HEK293 (cell line): ENCODE results near the gene PSMD9.

Experiments
- CTCF ChIP-seq: fragments of 450-650 bp; formaldehyde crosslinking; IDR thresholded peaks from 2 replicates; pipeline ENCODE4 v1.5.1; 2016; ENCODE audit warnings: missing biosample characterization, missing genetic modification characterization
- YY1 ChIP-seq: fragments of 450-650 bp; formaldehyde crosslinking; IDR thresholded peaks from 2 replicates; pipeline ENCODE4 v1.5.1; 2018; ENCODE audit warnings: missing biosample characterization, missing genetic modification characterization
- ZBTB7A ChIP-seq: fragments of 450-650 bp; formaldehyde crosslinking; IDR thresholded peaks from 2 replicates; pipeline ENCODE4 v1.5.1; 2016; ENCODE audit warnings: low read depth, missing biosample characterization, missing genetic modification characterization
- ZNF133 ChIP-seq: fragments of 450-650 bp; formaldehyde crosslinking; IDR thresholded peaks from 2 replicates; pipeline ENCODE4 v1.5.1; 2016; ENCODE audit warnings: missing biosample characterization, missing genetic modification characterization
- ZNF174 ChIP-seq: fragments of 450-650 bp; formaldehyde crosslinking; IDR thresholded peaks from 2 replicates; pipeline ENCODE4 v1.5.0; 2017; ENCODE audit warnings: missing biosample characterization, mild to moderate bottlenecking, missing genetic modification characterization
- ZNF324 ChIP-seq: fragments of 450-650 bp; formaldehyde crosslinking; IDR thresholded peaks from 2 replicates; pipeline ENCODE4 v1.5.1; 2016; ENCODE audit warnings: missing biosample characterization, missing genetic modification characterization
- ZNF560 ChIP-seq: fragments of 450-650 bp; formaldehyde crosslinking; IDR thresholded peaks from 2 replicates; pipeline ENCODE4 v1.5.1; 2017; ENCODE audit warnings: missing biosample characterization, missing genetic modification characterization, borderline replicate concordance
- ZNF654 ChIP-seq: fragments of 450-650 bp; formaldehyde crosslinking; IDR thresholded peaks from 2 replicates; pipeline ENCODE4 v1.5.1; 2016; ENCODE audit warnings: low read depth, missing biosample characterization, missing genetic modification characterization

- TF ChIP-seq ZNF133 (tag by site-specific recombination) (no peak), ZNF174 (tag by site-specific recombination) (no peak), CTCF (tag by site-specific recombination) (no peak), ZNF560 (no peak), ZNF654 (tag by site-specific recombination) (no peak), ZBTB7A (tag by site-specific recombination) (no peak), ZNF324 (no peak), YY1 (tag by site-specific recombination) (no peak)
These were observed 72.0 kb downstream of the PSMD9 start for GRCh38 chr12:121960541-121960940.
